Adrenal gland (tissue), 12 donors: ENCODE results near the gene PLEKHG7. TPM values are rescaled to one million over a fixed set of nuclear protein-coding genes. Genes with fewer than 3 reads are reported as not detected.
A peak's percentile ranks its signal among the peaks of the same experiment; 100 is the strongest.

Experiments
- DNase-seq, 7 donors: peaks; one replicate each; pipeline ENCODE4 v3.0.0-alpha.2; 2019 to 2020
- H3K27ac ChIP-seq, 5 donors: fragments of 200-600 bp; sonication (generic) in 4 of 5; 1 replicate in 3 of 5; 2 replicates in 2 of 5; pipeline versions ENCODE4 v1.5.1 to v1.8.0; 2016 to 2020; ENCODE audit warnings: mild to moderate bottlenecking in 1 of 5
- H3K27me3 ChIP-seq: fragments of 200-600 bp; 2 replicates; pipeline ENCODE4 v1.8.0; 2021
- H3K36me3 ChIP-seq, 2 donors: fragments of 200-600 bp; replicated peaks in 1 of 2; 1 replicate in 1 of 2; 2 replicates in 1 of 2; pipeline versions ENCODE4 v1.5.1 to v1.8.0; 2018 to 2022
- H3K4me1 ChIP-seq, 2 donors: fragments of 200-600 bp; replicated peaks in 1 of 2; 1 replicate in 1 of 2; 2 replicates in 1 of 2; pipeline versions ENCODE4 v1.5.1 to v1.8.0; 2018 to 2021
- H3K4me3 ChIP-seq, 4 donors: fragments of 200-600 bp; sonication (generic) in 3 of 4; one replicate each; pipeline ENCODE4 v1.5.1; 2016 to 2018
- H3K9me3 ChIP-seq, 3 donors: fragments of 200-600 bp; sonication (generic) in 1 of 3; replicated peaks in 1 of 3; 1 replicate in 2 of 3; 2 replicates in 1 of 3; pipeline versions ENCODE4 v1.5.1 to v1.8.0; 2016 to 2021
- CTCF ChIP-seq, 6 experiments: fragments of 450-650 bp in 4 of 6; fragments of 200-600 bp in 2 of 6; sonication (generic) in 1 of 6; IDR thresholded peaks; 1 replicate in 5 of 6; 2 replicates in 1 of 6; pipeline versions ENCODE4 v1.5.1 to v1.8.0; 2016 to 2021; ENCODE audit warnings: antibody characterized with exemption in 6 of 6, mild to moderate bottlenecking in 2 of 6, moderate library complexity in 1 of 6
- POLR2A ChIP-seq, 2 donors: fragments of 450-650 bp; IDR thresholded peaks; one replicate each; pipeline ENCODE4 v1.6.1; 2017; ENCODE audit warnings: antibody characterized with exemption in 2 of 2, mild to moderate bottlenecking in 2 of 2, moderate library complexity in 1 of 2
- WGBS, 4 donors: extraction: QIAGEN DNeasy Blood & Tissue Kit in 2 of 4; methylation state at CpG; one replicate each; pipeline versions ENCODE4 v1.1.5 to v1.1.7; 2013 to 2017; 5-methylcytosine and 5-hydroxymethylcytosine counted together
- intact Hi-C, 2 donors: fragments of 100-400 bp; cut with DNase I; formaldehyde crosslinking; loops; one replicate each; pipeline versions ENCODE4 v1.14.1 to v1.15.0; 2022 to 2023
- polyA plus RNA-seq, 3 donors: library from polyadenylated mRNA; stranded (reverse); fragments of 200-250 nt in 2 of 3; fragments of 350-450 nt in 1 of 3; fragmentation: Illumina TruSeq in 1 of 3; extraction: RNeasy Lipid Tissue Mini Kit (QIAGEN cat#74804) in 1 of 3; gene quantifications; one replicate each; pipeline ENCODE4 v1.2.3, GENCODE V29; 2013 to 2014
- total RNA-seq, 9 donors: library from RNA; depleted of rRNA in 4 of 9; stranded (reverse); fragments of >200 nt in 4 of 9; fragments of 120-200 nt in 1 of 9; fragmentation: NEBNext Ultra II Directional in 1 of 9; extraction: Animal tissue kit (Norgen Biotek cat#: 25700) in 1 of 9; gene quantifications; one replicate each; pipeline versions ENCODE4 v1.1.0 to v1.2.4, GENCODE V29; 2013 to 2023
- donor health status: healthy with polysubstance abuse.
- donor health status: Bipolar disorder and iron deficiency.
- donor health status: DM: yes; HTN: yes; CAD: no.
- donor health status: DM: no; HTN: no; CAD: no.
- donor health status: DM: no; HTN: no; CAD: no.
- donor health status: DM: yes; HTN: yes; CAD: no.

The PLEKHG7 gene
- total and polyA plus RNA-seq, 12 donors, result not detected

- Histone ChIP-seq H3K27me3 (no peaks in the 10 kb centered on the region), H3K4me3 (no peak overlapping the region), H3K9me3 (no peaks in the 10 kb centered on the region), H3K27ac (peak overlapping the region in 1 of 5 donors; percentile 40), H3K36me3 (no peaks in the 10 kb centered on the region), H3K4me1 (no peaks in the 10 kb centered on the region)
- 60 to 71% (median 67%) methylated on average over 10 of the region's 10 CpGs for WGBS, 4 donors
- TF ChIP-seq CTCF (IDR thresholded peaks at IDR 0.05) (no peak), POLR2A (IDR thresholded peaks at IDR 0.05) (no peak)
- peak in 4 of 7 donors; percentile 10 to 68 (median 27) for DNase-seq
- intact Hi-C loops, result no loop called here
Observed at GRCh38 chr12:92753976-92754885, 51.4 kb downstream of the PLEKHG7 start.

DNA sequence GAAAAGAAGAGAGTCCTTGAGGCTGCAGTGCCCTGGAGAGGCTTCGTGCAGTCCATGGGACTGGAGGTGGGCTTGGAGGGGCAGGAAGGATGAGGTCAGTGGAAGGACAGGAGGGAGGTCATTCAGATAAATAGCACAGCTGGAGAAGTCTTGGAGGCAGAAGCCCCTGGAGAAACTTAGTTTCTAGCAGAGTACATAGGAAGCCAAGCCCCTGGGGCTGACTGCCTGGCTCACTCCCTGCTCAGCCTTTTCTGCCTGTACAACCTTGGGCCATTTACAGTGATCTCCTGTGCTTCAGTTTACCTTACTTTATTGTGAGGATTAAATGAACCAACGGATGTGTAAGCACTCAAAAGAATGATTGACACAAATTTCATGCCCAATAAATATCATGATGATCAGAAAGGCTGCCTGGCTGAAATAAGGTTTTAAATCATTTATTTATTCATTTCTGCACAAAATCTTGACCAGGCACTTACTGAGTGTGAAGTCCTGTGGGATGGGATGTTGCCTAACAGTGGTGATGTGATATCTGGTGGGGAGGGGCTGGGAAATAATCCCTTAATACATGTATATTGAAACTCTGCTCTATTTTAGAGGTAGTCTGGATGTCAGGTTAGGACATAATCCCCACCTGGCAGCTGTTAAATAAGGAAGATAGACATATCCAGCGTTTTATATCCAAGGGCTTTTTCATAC is 54.3 kb downstream of the PLEKHG7 start:
- no peak overlapping the region for H3K27ac ChIP-seq
- H3K4me3 ChIP-seq, result no peak overlapping the region
- no peaks in the 10 kb centered on the region for H3K4me1 ChIP-seq
- no peaks in the 10 kb centered on the region for H3K9me3 ChIP-seq
- TF ChIP-seq CTCF (IDR thresholded peaks at IDR 0.05), result no peak
- TF ChIP-seq POLR2A (IDR thresholded peaks at IDR 0.05), result no peak
- DNase-seq, result no peak
- intact Hi-C loops, result no loop called here
- 67 to 74% (median 71%) methylated on average over 3 of the region's 3 CpGs for WGBS, 4 donors
- H3K27me3 ChIP-seq, result no peaks in the 10 kb centered on the region
- no peaks in the 10 kb centered on the region for H3K36me3 ChIP-seq

DNA sequence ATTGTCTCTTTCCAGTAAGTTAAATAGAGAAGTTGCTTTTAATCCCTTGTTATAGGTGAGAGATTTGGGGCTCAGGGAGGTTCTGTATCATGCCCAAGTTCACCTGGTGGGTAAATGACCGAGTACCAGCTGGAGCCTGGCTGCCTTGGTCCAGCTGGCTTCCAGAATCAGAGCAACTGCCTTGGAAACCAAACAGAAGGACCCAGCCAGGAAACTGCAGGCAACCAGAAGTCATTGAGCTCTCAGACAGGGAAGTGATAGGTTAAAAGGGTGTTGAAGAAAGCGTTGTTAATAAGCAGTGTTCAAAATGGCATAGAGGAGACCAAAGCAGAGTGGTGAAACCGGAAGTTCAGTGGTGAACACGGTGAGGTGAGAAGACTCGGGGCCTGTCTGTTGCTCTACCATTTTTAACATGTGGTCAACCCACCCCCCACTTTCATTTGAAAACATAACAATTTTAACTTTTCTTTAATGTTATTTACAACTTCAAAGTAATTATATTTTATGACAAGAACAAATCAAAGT is 54.9 kb downstream of the PLEKHG7 start:
- H3K27me3 ChIP-seq, result no peaks in the 10 kb centered on the region
- intact Hi-C loops, result no loop called here
- H3K4me3 ChIP-seq, result no peak overlapping the region
- H3K27ac ChIP-seq, result no peak overlapping the region
- H3K9me3 ChIP-seq, result no peaks in the 10 kb centered on the region
- DNase-seq, result no peak
- TF ChIP-seq CTCF (IDR thresholded peaks at IDR 0.05) (no peak), POLR2A (IDR thresholded peaks at IDR 0.05) (no peak)
- H3K4me1 ChIP-seq, result no peaks in the 10 kb centered on the region
- WGBS, 4 donors, result 82 to 86% (median 84%) methylated on average over 5 of the region's 5 CpGs
- H3K36me3 ChIP-seq, result no peaks in the 10 kb centered on the region

GRCh38 chr12:92759634-92760268 is 57.0 kb downstream of the PLEKHG7 start:
- Histone ChIP-seq H3K4me3 (no peak overlapping the region), H3K4me1 (no peaks in the 10 kb centered on the region), H3K27ac (no peak overlapping the region), H3K27me3 (no peaks in the 10 kb centered on the region), H3K36me3 (no peaks in the 10 kb centered on the region), H3K9me3 (no peaks in the 10 kb centered on the region)
- TF ChIP-seq CTCF (IDR thresholded peaks at IDR 0.05) (no peak), POLR2A (IDR thresholded peaks at IDR 0.05) (no peak)
- peak in 4 of 7 donors; percentile 44 to 63 (median 49) for DNase-seq
- WGBS, 4 donors, result 51 to 74% (median 58%) methylated on average over 3 of the region's 3 CpGs
- intact Hi-C loops, result no loop called here
